Thymus (tissue), 11 donors: ENCODE data around the gene GRID1. TPM values are rescaled to one million over a fixed set of nuclear protein-coding genes. Genes with fewer than 3 reads are reported as not detected.
A peak's percentile ranks its signal among the peaks of the same experiment; 100 is the strongest.

Experiments used
- DNase-seq, 9 donors: peaks; one replicate each; pipeline ENCODE4 v3.0.0-alpha.2; 2013; ENCODE audit warnings: low spot score in 9 of 9, low read depth in 6 of 9, missing footprints in 1 of 9
- H3K27ac ChIP-seq, 2 donors: one replicate each; pipeline ENCODE4 v1.5.1; 2013; ENCODE audit warnings: control low read depth in 1 of 2, low read depth in 1 of 2, low read length in 1 of 2, mild to moderate bottlenecking in 1 of 2, moderate library complexity in 1 of 2
- H3K27me3 ChIP-seq, 2 donors: one replicate each; pipeline ENCODE4 v1.5.1; 2013; ENCODE audit warnings: low read length in 1 of 2; ENCODE audit not compliant: control insufficient read depth in 2 of 2, insufficient read depth in 1 of 2
- H3K36me3 ChIP-seq, 2 donors: one replicate each; pipeline ENCODE4 v1.5.1; 2013; ENCODE audit warnings: low read length in 1 of 2, mild to moderate bottlenecking in 1 of 2, moderate library complexity in 1 of 2; ENCODE audit not compliant: control insufficient read depth in 2 of 2, insufficient read depth in 2 of 2
- H3K4me1 ChIP-seq, 2 donors: one replicate each; pipeline ENCODE4 v1.5.1; 2013; ENCODE audit warnings: low read length in 2 of 2; ENCODE audit not compliant: control insufficient read depth in 2 of 2, insufficient read depth in 2 of 2
- H3K4me3 ChIP-seq, 2 donors: one replicate each; pipeline ENCODE4 v1.5.1; 2013; ENCODE audit warnings: low read length in 2 of 2, control low read depth in 1 of 2, mild to moderate bottlenecking in 1 of 2
- H3K9me3 ChIP-seq, 2 donors: one replicate each; pipeline ENCODE4 v1.5.1; 2013; ENCODE audit warnings: low read length in 1 of 2, mild to moderate bottlenecking in 1 of 2; ENCODE audit not compliant: control insufficient read depth in 2 of 2, insufficient read depth in 1 of 2
- WGBS: extraction: QIAGEN DNeasy Blood & Tissue Kit; methylation state at CpG from one replicate; pipeline ENCODE4 v1.1.7; 2013; 5-methylcytosine and 5-hydroxymethylcytosine counted together
- polyA plus RNA-seq: library from polyadenylated mRNA; stranded (reverse); fragments of 200-250 nt; gene quantifications from one replicate; pipeline ENCODE4 v1.2.3, GENCODE V29; 2013
- total RNA-seq: library from RNA; stranded (reverse); fragments of 120-200 nt; gene quantifications from one replicate; pipeline ENCODE4 v1.2.4, GENCODE V29; 2013
- donor health status: healthy.

Gene GRID1
- total and polyA plus RNA-seq, 2 donors, result 0.33 to 0.46 TPM

DNA sequence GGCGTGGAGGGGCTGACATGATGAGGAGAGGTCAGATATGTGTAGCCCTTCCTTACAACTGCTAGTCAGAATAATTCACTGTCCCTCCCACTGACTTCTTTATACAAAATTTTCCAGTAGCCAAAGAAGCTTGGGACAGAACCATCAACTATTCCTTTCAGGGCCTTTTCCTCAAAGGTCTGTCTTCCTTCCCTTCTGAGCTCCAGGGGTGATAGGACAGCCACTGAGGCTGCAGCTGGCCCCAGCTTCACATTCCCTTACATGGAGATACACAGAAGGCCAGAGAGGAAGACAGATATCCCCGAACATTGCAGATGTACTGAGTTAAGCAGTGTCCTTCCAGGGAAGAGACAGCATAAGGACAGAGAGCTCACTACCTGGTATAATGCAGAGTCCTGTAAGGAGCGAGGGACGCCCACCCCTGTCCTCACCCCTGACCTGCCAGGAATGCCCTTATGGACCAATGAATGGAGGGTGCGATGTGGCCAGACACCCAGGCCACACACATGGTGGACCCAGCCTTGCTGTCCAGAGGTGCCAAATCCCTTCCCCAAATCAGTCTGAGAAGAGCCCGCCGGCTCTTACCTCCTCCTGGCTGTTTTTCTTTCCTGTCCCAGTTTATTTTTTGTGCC lies 754.7 kb downstream of the GRID1 start:
- no peaks in the 10 kb centered on the region for H3K27me3 ChIP-seq
- no peaks in the 10 kb centered on the region for H3K9me3 ChIP-seq
- no peaks in the 10 kb centered on the region for H3K36me3 ChIP-seq
- peak overlapping the region; percentile 59 to 74 for H3K27ac ChIP-seq
- no peak overlapping the region for H3K4me3 ChIP-seq
- 74% methylated on average over 7 of the region's 7 CpGs for WGBS
- H3K4me1 ChIP-seq, result peaks cover 32 to 44% of the 10 kb centered on the region in 2 donors
- peak in 1 of 9 donors; percentile 15 for DNase-seq

GRCh38 chr10:85611093-85611740 lies 755.4 kb downstream of the GRID1 start:
- 95% methylated on average over 5 of the region's 5 CpGs for WGBS
- no peak overlapping the region for H3K4me3 ChIP-seq
- DNase-seq, result no peak
- no peaks in the 10 kb centered on the region for H3K27me3 ChIP-seq
- peaks cover 32 to 44% of the 10 kb centered on the region in 2 donors for H3K4me1 ChIP-seq
- H3K27ac ChIP-seq, result no peak overlapping the region
- H3K9me3 ChIP-seq, result no peaks in the 10 kb centered on the region
- H3K36me3 ChIP-seq, result no peaks in the 10 kb centered on the region

DNA sequence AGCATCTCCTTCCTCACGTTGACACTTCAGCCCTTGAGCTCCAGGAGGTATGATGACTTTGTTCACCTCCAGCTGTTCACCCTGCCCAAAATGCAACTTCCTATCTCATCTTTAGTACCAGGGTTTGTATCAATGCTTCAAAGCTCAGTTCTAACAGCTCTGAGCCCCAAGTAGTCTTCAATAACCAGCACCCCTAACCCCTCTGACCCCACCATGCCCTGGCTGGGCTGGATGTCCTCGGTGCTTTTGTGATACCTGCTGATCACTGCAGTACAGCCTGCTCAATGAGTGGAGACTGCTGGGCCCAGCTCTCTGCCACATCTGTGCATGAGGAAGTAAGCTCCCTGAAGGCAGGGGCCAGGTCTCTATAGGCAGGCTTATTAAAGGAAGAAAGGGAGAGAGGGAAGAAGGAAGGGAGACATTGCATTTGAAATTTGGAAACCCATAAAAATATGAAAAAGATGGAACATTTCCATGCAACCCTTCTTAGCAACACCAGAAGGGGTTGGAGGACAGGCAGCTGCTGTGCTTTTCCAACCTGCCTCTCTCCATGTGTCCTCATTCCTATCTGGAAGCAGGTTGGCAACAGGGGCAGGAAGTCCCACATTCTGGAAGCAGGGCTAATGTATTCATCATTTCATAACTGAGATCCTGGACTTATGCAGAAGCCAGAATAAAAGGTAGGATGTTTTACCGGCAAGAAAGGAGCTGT lies 756.1 kb downstream of the GRID1 start:
- Histone ChIP-seq H3K36me3 (no peaks in the 10 kb centered on the region), H3K27me3 (no peaks in the 10 kb centered on the region), H3K27ac (no peak overlapping the region), H3K9me3 (no peaks in the 10 kb centered on the region), H3K4me1 (peaks cover 32 to 44% of the 10 kb centered on the region in 2 donors), H3K4me3 (no peak overlapping the region)
- no peak for DNase-seq
- WGBS, result 88% methylated on average over 3 of the region's 3 CpGs

- Histone ChIP-seq H3K4me3 (no peak overlapping the region), H3K36me3 (no peaks in the 10 kb centered on the region), H3K9me3 (no peaks in the 10 kb centered on the region), H3K27me3 (no peaks in the 10 kb centered on the region), H3K27ac (no peak overlapping the region), H3K4me1 (peaks cover 26 to 40% of the 10 kb centered on the region in 2 donors)
- no peak for DNase-seq
- WGBS, result 96% methylated on average over 5 of the region's 5 CpGs
Observed at GRCh38 chr10:85609509-85609908, 757.1 kb downstream of the GRID1 start.

DNA sequence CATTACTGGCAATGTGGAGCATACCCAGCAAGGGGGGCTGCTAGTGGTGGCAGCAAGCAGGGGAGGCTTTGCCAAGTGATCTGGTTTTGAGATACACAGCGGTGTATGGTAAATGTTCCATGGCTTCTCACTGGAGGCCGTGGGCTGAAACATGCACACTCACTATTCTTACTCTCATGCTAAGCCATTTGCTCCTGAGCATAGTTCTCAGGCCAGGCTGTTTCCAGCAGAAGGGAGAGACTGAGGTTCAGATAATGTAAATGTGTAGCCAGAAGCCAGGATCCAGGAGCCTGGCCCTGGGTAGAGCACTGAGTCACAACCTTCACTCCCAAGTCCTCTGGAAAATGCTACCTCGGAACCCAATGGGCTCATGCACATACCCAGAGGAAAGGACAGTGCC lies 757.9 kb downstream of the GRID1 start:
- 91% methylated on average over 3 of the region's 3 CpGs for WGBS
- H3K36me3 ChIP-seq, result no peaks in the 10 kb centered on the region
- H3K4me1 ChIP-seq, result peaks cover 25 to 34% of the 10 kb centered on the region in 2 donors
- H3K4me3 ChIP-seq, result no peak overlapping the region
- H3K9me3 ChIP-seq, result no peaks in the 10 kb centered on the region
- H3K27ac ChIP-seq, result no peak overlapping the region
- DNase-seq, result no peak
- H3K27me3 ChIP-seq, result no peaks in the 10 kb centered on the region

DNA sequence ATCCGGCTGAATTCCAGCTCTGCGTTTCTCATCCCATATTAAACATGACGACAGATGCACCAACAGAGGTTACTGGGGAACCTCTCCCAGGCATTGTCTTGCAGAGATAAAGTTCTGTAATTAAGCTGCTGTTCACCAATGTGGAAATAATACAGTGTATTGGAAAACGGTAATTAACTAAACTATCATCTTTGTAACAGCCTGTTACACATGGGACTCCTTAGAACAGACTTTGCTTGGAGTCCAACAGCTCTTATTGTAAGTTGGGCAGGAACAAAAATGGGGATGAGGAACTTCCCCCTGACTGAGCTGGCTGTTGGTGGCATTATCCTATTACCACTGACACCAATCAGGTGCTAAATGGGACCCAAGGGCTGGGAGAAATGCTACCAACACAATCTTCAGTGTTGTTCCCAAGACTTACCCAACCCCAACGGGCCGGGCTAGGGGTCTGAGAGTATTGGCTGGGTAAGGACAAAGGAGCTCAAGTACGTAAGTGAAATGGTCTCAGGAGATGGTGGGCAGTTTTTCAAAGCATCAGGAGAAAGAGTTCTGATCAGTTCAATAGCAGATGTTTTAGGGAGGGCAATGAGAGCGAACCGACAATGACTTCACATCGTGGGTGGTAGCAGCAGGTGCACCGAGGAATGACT lies 759.4 kb downstream of the GRID1 start:
- DNase-seq, result no peak
- Histone ChIP-seq H3K36me3 (no peaks in the 10 kb centered on the region), H3K4me1 (peaks cover 11 to 20% of the 10 kb centered on the region in 2 donors), H3K4me3 (no peak overlapping the region), H3K27me3 (no peaks in the 10 kb centered on the region), H3K9me3 (no peaks in the 10 kb centered on the region), H3K27ac (no peak overlapping the region)
- WGBS, result 97% methylated on average over 11 of the region's 11 CpGs

- 89% methylated on average over 5 of the region's 5 CpGs for WGBS
- Histone ChIP-seq H3K27me3 (no peaks in the 10 kb centered on the region), H3K4me1 (peaks cover 4 to 12% of the 10 kb centered on the region in 2 donors), H3K36me3 (no peaks in the 10 kb centered on the region), H3K4me3 (no peak overlapping the region), H3K9me3 (no peaks in the 10 kb centered on the region), H3K27ac (no peak overlapping the region)
- no peak for DNase-seq
Observed at GRCh38 chr10:85606401-85606800, 760.2 kb downstream of the GRID1 start.

GRCh38 chr10:85604884-85605283 lies 761.7 kb downstream of the GRID1 start:
- DNase-seq, result no peak

More at GRCh38 chr10:85604884-85605283, 761.7 kb downstream of the GRID1 start:
- 94% methylated on average over 5 of the region's 5 CpGs for WGBS
- Histone ChIP-seq H3K4me3 (no peak overlapping the region), H3K27ac (no peak overlapping the region), H3K4me1 (peaks cover 0 to 3% of the 10 kb centered on the region in 2 donors), H3K36me3 (no peaks in the 10 kb centered on the region), H3K27me3 (no peaks in the 10 kb centered on the region), H3K9me3 (no peaks in the 10 kb centered on the region)
